KBM-7 (cell line): Measurements from ENCODE around the gene PPIP5K2.
"Not testable (repeated sequence)": the region's sequence is repeated elsewhere in the genome, so short reads cannot be mapped to it uniquely, and the experiment has no call there.

Experiments
- DNase-seq: peaks from one replicate; pipeline ENCODE4 v3.0.0-alpha.2; 2015
- in situ Hi-C: fragments of 300-500 bp; cut with MboI; formaldehyde crosslinking; loops from 2 replicates; pipeline ENCODE4 v1.14.3; 2020; ENCODE audit warnings: low sequenced_read_pairs, low pct_unique_long_range_greater_than_20kb, mixed read lengths

Gene PPIP5K2

GRCh38 chr5:103188436-103188835, 68.3 kb downstream of the PPIP5K2 start:
- in situ Hi-C loops: no loop called here

DNA sequence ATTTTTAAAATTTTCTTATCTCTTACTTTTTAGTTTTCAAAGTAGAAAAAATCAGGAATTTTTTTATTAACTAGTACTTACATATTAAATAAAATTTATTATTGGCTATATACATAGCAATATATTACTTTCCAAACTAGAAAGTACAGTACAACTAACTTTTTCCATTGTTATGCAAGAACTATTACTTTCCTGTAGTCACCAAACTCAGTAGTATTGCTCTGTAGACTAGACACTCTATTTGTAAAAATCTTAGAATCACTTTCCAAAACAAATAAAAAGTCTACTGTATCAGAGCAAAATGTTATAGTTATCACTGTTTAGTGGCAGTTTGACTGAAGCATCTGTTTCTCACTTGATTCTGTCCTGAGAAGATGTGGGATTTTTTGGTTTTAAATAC, 83.1 kb downstream of the PPIP5K2 start:
- in situ Hi-C loops: no loop called here
- no peak for DNase-seq

More at GRCh38 chr5:103188436-103188835, 68.3 kb downstream of the PPIP5K2 start:
- no peak for DNase-seq

GRCh38 chr5:103204990-103205389, 84.9 kb downstream of the PPIP5K2 start:
- DNase-seq, in situ Hi-C loops: not testable (repeated sequence)

- in situ Hi-C loops: no loop called here
- DNase-seq: no peak
Measured at GRCh38 chr5:103205991-103206700, 86.0 kb downstream of the PPIP5K2 start.

DNA sequence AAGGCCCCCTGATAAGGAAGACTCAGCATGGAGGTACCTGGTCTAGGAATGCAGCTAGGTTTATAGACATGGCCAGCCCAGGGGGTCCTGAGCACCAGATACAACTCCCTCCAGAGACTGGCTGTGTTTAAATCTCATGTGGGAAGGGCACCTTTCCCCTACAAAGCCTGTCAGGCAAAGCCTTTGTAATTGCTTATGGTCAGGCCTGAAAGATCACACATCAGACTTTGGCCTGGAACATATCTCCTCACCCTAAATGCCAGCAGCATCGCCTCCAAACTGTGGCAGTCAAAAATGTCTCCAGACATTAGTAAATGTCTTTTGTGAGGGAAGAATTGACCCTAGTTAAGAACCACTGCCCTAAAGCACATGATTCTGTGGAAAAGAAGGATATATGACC, 86.9 kb downstream of the PPIP5K2 start:
- DNase-seq: no peak
- in situ Hi-C loops: no loop called here

- DNase-seq: peak; percentile 53
- in situ Hi-C loops: no loop called here
Measured at GRCh38 chr5:103207653-103208052, 87.6 kb downstream of the PPIP5K2 start.

DNA sequence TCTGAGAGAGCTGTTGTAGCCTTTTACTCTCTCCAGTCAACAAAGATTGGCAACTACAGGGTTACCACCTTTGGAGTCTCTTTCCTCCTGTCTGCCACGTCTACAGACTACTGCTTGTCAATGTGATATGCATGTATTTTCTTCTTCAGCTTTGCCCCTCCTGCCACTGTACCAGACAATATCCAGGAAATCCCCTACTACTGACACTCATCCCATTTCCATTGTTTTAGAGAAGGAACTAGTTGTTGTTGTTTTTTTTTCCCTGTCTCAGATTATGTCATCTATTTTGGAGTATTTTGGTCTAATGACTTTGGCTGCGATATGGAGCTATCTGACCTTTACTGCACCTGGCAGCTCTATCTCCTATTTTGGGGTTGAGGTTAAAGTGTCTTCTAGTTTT, 88.4 kb downstream of the PPIP5K2 start:
- in situ Hi-C loops: no loop called here
- DNase-seq: no peak

DNA sequence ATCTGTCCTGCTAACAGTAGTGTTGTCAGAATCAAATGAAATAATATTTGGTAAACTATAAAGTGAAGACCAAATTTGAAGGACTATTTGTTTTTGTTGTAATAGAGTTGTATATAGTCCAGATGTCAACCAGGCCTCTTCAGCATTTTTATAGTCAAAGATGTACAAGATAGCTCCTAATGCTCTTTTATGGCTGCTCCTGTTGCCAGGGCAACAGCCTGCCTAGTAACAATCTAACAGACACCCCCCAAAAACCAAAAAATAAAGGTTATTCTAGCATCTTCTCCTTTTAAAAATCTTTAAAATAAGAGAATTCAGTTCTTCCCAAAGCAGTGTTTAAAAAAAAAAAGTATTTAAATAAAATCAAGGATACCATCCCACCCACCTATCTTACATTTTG, 89.0 kb downstream of the PPIP5K2 start:
- DNase-seq: no peak
- in situ Hi-C loops: no loop called here

DNA sequence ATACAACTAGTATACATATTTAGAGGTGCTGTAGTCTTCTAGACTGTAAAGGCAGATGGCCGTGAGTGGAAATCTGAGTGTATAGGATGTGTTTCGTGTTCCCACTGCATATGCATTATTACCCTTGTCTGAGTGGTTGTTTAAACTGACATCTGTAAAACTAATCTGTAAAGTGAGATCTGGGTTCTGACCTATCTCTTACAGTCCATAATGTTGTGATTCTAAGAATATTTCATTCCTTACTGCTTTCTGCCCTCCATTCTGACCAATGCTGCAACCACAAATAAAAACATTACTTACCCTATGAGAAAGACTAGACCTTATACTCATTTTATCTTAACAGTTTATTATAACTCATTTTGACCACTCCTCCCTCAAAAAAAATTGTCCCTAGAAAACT, 90.9 kb downstream of the PPIP5K2 start:
- in situ Hi-C loops: no loop called here
- no peak for DNase-seq

DNA sequence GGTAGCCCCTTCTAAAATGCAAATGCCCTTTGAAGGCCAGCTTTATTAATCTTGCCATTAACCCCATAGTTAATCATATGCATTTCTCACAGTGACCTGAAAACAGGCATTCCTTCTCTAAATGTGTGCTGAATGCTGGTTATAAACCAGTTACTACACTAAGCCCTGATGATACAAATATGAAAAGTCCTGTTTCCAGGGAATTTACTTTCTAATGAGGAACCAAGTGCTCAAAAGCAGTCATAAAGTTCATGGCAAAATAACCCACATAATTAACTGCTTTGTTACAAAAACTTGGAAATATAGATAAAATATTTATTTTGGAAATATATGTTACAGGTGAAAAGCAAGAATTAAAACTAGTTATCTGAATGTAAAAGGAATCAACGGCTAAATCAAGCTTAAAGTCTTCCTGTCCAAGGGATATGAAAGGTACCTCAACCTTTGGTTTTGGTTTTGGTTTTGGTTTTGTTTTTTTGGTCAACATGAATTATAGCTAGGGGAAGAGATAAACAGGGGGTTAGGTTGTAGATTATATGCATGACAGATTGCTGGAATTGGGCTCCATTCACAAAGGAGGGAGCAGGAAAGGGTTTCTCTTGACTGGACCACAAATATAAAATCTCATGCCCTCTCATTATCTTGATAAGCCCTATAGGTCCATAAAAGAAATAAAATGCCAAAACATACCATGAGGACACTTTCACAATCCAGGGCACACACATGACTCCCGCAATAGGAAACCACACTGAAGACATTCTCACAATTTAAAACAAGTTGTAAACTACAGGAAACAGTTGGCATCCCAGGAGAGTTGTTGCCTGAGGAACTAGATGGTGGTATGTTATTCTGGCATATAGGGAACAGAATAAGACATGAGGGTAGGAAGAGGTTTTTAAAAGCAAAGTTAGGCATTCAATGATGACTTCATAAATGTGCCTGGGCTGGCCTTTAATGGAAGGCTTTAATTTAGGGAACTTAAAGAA, 91.8 kb downstream of the PPIP5K2 start:
- in situ Hi-C loops: no loop called here
- peak; percentile 57 for DNase-seq

- in situ Hi-C loops: no loop called here
- DNase-seq: peak; percentile 50
Measured at GRCh38 chr5:103216137-103216536, 96.0 kb downstream of the PPIP5K2 start.

DNA sequence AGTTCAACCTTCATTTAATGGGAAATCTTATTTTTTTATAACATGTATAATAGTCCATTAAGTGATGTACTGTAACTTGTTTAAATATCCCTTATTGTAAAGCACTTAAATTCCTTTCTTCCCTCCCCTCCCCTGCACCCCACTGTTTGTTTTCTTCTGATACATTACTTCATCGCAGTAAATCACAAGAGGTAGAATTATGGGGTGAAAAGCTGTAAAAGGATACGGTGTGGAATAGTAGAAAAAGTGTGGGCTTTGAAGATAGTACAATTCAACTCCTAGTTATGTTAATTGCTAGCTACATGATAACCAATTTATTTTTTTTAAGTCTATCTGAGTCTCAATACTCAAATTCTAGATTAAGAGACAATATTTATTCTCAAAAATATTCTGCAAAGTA, 96.6 kb downstream of the PPIP5K2 start:
- in situ Hi-C loops: no loop called here

GRCh38 chr5:103217101-103217500, 97.0 kb downstream of the PPIP5K2 start:
- in situ Hi-C loops: no loop called here

More for the DNA sequence above, 96.6 kb downstream of the PPIP5K2 start:
- no peak for DNase-seq

GRCh38 chr5:103218164-103218563, 98.1 kb downstream of the PPIP5K2 start:
- in situ Hi-C loops: no loop called here
- DNase-seq: no peak

More at GRCh38 chr5:103217101-103217500, 97.0 kb downstream of the PPIP5K2 start:
- no peak for DNase-seq

DNA sequence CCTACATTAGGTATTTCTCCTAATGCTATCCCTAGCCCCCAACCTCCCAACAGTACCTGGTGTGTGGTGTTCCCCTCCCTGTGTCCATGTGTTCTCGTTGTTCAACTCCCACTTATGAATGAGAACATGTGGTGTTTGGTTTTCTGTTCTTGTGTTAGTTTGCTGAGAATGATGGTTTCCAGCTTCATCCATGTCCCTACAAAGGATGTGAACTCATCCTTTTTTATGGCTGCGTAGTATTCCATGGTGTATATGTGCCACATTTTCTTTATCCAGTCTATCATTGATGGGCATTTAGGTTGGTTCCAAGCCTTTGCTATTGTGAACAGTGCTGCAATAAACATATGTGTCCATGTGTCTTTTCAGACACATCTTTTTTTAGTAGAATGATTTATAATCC, 99.0 kb downstream of the PPIP5K2 start:
- in situ Hi-C loops: not testable (repeated sequence)

GRCh38 chr5:103223031-103223955, 103.2 kb downstream of the PPIP5K2 start:
- in situ Hi-C loops: no loop called here

More for the DNA sequence above, 99.0 kb downstream of the PPIP5K2 start:
- not testable (repeated sequence) for DNase-seq

DNA sequence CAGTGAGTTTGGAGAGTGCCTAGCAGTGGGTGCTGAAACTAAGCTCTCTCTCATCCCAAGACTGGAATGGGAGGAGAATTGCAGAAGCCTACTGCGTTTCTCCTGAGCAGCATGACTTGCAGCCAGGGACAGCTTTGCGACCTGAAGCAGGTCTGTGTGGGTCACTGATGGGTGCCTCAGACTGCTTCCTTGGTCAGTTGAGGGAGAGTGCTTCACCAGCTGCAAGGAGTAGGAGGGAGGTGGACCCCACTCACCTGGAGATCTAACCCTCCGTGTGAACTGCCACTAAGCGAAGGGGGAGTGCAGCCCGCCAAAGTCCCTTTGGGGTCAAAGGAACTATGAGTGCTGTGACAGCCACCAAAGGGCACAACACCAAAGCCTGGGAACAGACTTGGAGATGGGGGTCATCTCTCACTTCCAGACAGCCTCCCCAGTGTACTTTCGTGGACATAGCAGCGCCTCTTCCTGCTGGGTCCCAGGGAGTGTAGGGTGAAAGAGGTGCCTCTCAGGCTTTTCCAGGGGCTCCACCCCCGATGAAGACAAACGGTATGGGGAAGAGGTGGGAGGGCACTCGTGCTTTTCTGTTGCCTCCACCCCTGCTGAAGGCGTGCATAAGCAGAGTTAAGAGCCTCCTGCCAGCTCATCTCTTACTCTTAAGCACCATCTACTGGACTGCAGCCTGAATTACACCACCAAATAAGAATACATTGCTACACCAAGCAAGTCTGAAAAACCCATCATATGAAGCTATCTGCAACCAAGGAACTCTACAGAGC, 104.2 kb downstream of the PPIP5K2 start:
- peak; percentile 84 for DNase-seq
- in situ Hi-C loops: no loop called here

More at GRCh38 chr5:103223031-103223955, 103.2 kb downstream of the PPIP5K2 start:
- no peak for DNase-seq

DNA sequence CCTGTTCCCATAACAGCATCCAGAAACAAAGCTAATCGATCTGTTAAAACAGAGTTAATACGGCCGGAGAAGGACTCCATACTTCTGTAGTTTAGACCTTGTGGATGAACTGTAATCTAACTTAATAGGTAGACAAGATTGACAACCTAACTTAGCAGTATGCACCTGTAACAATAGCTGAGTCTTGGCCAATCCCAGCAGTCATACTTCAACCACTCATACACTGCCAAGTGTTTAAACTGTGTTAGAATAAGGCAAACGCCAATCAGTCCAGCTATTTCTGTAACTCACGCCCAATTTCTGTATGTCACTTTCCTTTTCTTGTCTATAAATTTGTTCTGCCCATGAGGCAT, 104.8 kb downstream of the PPIP5K2 start:
- DNase-seq: no peak
- in situ Hi-C loops: loop anchor here (25.0 kb wide), 1 partner anchor 237 kb away; no protein-coding TSS in a partner anchor
